Keratinocyte (primary cell): ENCODE data around the gene MAL. TPM values are rescaled to one million over a fixed set of nuclear protein-coding genes. Genes with fewer than 3 reads are reported as not detected.

Experiments used
- DNase-seq: peaks from one replicate; pipeline ENCODE4 v3.0.0-alpha.2; 2011; ENCODE audit warnings: low read depth, missing footprints, low spot score
- FAIRE-seq: peaks from 2 replicates; lab custom pipeline; 2011; peaks lifted over from hg19 to GRCh38; lab: Jason Lieb, UNC
- H2AFZ ChIP-seq: 2 replicates; pipeline ENCODE4 v1.6.0; 2012; ENCODE audit warnings: low read length, control low read depth, inconsistent platforms; ENCODE audit not compliant: control insufficient read depth
- H3K27ac ChIP-seq: 2 replicates; pipeline ENCODE4 v1.5.1; 2011; ENCODE audit warnings: low read length; ENCODE audit not compliant: control insufficient read depth, insufficient read depth
- H3K27me3 ChIP-seq: 3 replicates; pipeline ENCODE4 v1.6.0; 2011; ENCODE audit warnings: low read length; ENCODE audit not compliant: control insufficient read depth, insufficient read depth; ENCODE audit errors: extremely low read depth
- H3K36me3 ChIP-seq, 2 experiments: 2 replicates in 1 of 2; 3 replicates in 1 of 2; pipeline ENCODE4 v1.5.1; 2011; ENCODE audit warnings: low read length in 2 of 2, mild to moderate bottlenecking in 1 of 2; ENCODE audit not compliant: control insufficient read depth in 2 of 2, insufficient read depth in 2 of 2; ENCODE audit errors: extremely low read depth in 1 of 2
- H3K4me1 ChIP-seq: 3 replicates; pipeline ENCODE4 v1.5.1; 2011; ENCODE audit warnings: low read length; ENCODE audit not compliant: control insufficient read depth, insufficient read depth; ENCODE audit errors: extremely low read depth
- H3K4me2 ChIP-seq: 3 replicates; pipeline ENCODE4 v1.6.0; 2011; ENCODE audit warnings: low read depth, low read length; ENCODE audit not compliant: control insufficient read depth, insufficient read depth; ENCODE audit errors: extremely low read depth
- H3K4me3 ChIP-seq, 3 experiments: fragments of 200-600 bp in 1 of 3; sonication (generic) in 1 of 3; 2 replicates in 2 of 3; 3 replicates in 1 of 3; pipeline ENCODE4 v1.5.1; 2011 to 2016; ENCODE audit warnings: low read length in 3 of 3, mild to moderate bottlenecking in 3 of 3, control low read depth in 2 of 3, inconsistent platforms in 1 of 3, low read depth in 1 of 3, mixed read lengths in 1 of 3, mixed run types in 1 of 3, moderate library complexity in 1 of 3; ENCODE audit not compliant: control insufficient read depth in 2 of 3, insufficient read depth in 2 of 3; ENCODE audit errors: extremely low read depth in 1 of 3
- H3K79me2 ChIP-seq: 2 replicates; pipeline ENCODE4 v1.6.0; 2012; ENCODE audit warnings: low read length; ENCODE audit not compliant: control insufficient read depth, insufficient read depth
- H3K9ac ChIP-seq: 3 replicates; pipeline ENCODE4 v1.6.0; 2011; ENCODE audit warnings: low read length; ENCODE audit not compliant: control insufficient read depth, insufficient read depth; ENCODE audit errors: extremely low read depth
- H3K9me1 ChIP-seq: 3 replicates; pipeline ENCODE4 v1.6.0; 2011; ENCODE audit warnings: low read length; ENCODE audit not compliant: control insufficient read depth, insufficient read depth; ENCODE audit errors: extremely low read depth
- H3K9me3 ChIP-seq: 2 replicates; pipeline ENCODE4 v1.5.1; 2012; ENCODE audit warnings: low read depth, low read length; ENCODE audit not compliant: control insufficient read depth
- H4K20me1 ChIP-seq: 3 replicates; pipeline ENCODE4 v1.6.0; 2011; ENCODE audit warnings: low read length; ENCODE audit not compliant: control insufficient read depth, insufficient read depth; ENCODE audit errors: extremely low read depth
- CTCF ChIP-seq, 3 experiments: IDR thresholded peaks in 1 of 3; conservative IDR thresholded peaks in 1 of 3; optimal IDR thresholded peaks in 1 of 3; 2 replicates in 2 of 3; 3 replicates in 1 of 3; pipeline versions ENCODE3 to v1.5.1; 2011; ENCODE audit warnings: low read length in 3 of 3, mild to moderate bottlenecking in 3 of 3, moderate library complexity in 2 of 3, control low read depth in 1 of 3, inconsistent platforms in 1 of 3; ENCODE audit not compliant: insufficient read depth in 2 of 3; ENCODE audit errors: extremely low read depth in 1 of 3
- EZH2 ChIP-seq: IDR thresholded peaks from one replicate; pipeline ENCODE4 v1.6.1; 2012; ENCODE audit warnings: inconsistent platforms, mild to moderate bottlenecking, low read length, moderate library complexity
- dilution Hi-C: fragments of 300-500 bp; cut with MboI; formaldehyde crosslinking; loops from one replicate; pipeline ENCODE4 v1.7.0; 2020; ENCODE audit warnings: low sequenced_read_pairs; ENCODE audit not compliant: extremely low pct_ligation_motif_present
- polyA plus RNA-seq, 5 experiments: library from polyadenylated mRNA; depleted of rRNA in 3 of 5; stranded (reverse) in 3 of 5; stranded (forward) in 1 of 5; unstranded in 1 of 5; fragments of >200 nt; gene quantifications; 1 replicate in 1 of 5; 2 replicates in 3 of 5; 3 replicates in 1 of 5; pipeline versions ENCODE4 v1.2.1 to v1.2.3, GENCODE V29; 2011 to 2012; ENCODE audit warnings: missing spikeins in 2 of 5, low read depth in 1 of 5, low replicate concordance in 1 of 5

Gene MAL
- polyA plus RNA-seq, 1 donor (not counting 4 experiments of a cell fraction or from before 2014, with no cell fraction given), result not detected

- Histone ChIP-seq H3K27ac (no peak overlapping the region), H3K27me3 (peaks cover 12% of the 10 kb centered on the region), H3K9ac (no peak overlapping the region), H4K20me1 (no peaks in the 10 kb centered on the region), H3K9me3 (no peaks in the 10 kb centered on the region), H3K9me1 (no peaks in the 10 kb centered on the region), H3K4me2 (no peak overlapping the region), H3K4me3 (no peak overlapping the region), H3K4me1 (peaks cover 4% of the 10 kb centered on the region), H2AFZ (no peak overlapping the region), H3K36me3 (no peaks in the 10 kb centered on the region), H3K79me2 (no peaks in the 10 kb centered on the region)
- dilution Hi-C loops, result no loop called here
- TF ChIP-seq EZH2 (no peak), CTCF (optimal IDR thresholded peaks at IDR 0.05 in 1 of 3, IDR thresholded peaks at IDR 0.05 in 1 of 3, conservative IDR thresholded peaks at IDR 0.05 in 1 of 3; ENCODE audit: extremely low read depth in 1 of 3, insufficient read depth in 2 of 3, low read length in 3 of 3) (no peak)
- DNase-seq (no peak), FAIRE-seq (no peak)
These were observed 25.1 kb downstream of the MAL start for GRCh38 chr2:95050385-95051300.

GRCh38 chr2:95051626-95052025 is 26.1 kb downstream of the MAL start:
- no peak for DNase-seq
- no peaks in the 10 kb centered on the region for H3K9me1 ChIP-seq
- H3K4me2 ChIP-seq, result no peak overlapping the region
- H3K4me3 ChIP-seq, result no peak overlapping the region
- peaks cover 8% of the 10 kb centered on the region for H3K27me3 ChIP-seq
- FAIRE-seq, result no peak
- H4K20me1 ChIP-seq, result no peaks in the 10 kb centered on the region
- no peak overlapping the region for H3K9ac ChIP-seq
- no peak overlapping the region for H3K27ac ChIP-seq
- dilution Hi-C loops, result no loop called here
- H3K4me1 ChIP-seq, result peaks cover 4% of the 10 kb centered on the region
- no peak overlapping the region for H2AFZ ChIP-seq
- H3K9me3 ChIP-seq, result no peaks in the 10 kb centered on the region
- TF ChIP-seq EZH2, result no peak
- TF ChIP-seq CTCF (optimal IDR thresholded peaks at IDR 0.05 in 1 of 3, IDR thresholded peaks at IDR 0.05 in 1 of 3, conservative IDR thresholded peaks at IDR 0.05 in 1 of 3; ENCODE audit: extremely low read depth in 1 of 3, insufficient read depth in 2 of 3, low read length in 3 of 3), result no peak
- H3K79me2 ChIP-seq, result no peaks in the 10 kb centered on the region
- H3K36me3 ChIP-seq, result no peaks in the 10 kb centered on the region
